Smooth muscle cell (in vitro differentiated cells): ENCODE measurements around the gene UBE3C. TPM values are rescaled to one million over a fixed set of nuclear protein-coding genes. Genes with fewer than 3 reads are reported as not detected.
A peak's percentile ranks its signal among the peaks of the same experiment; 100 is the strongest.
"Not testable (repeated sequence)": the region's sequence is repeated elsewhere in the genome, so short reads cannot be mapped to it uniquely, and the experiment has no call there.

Source experiments
- DNase-seq: peaks from one replicate; lab custom pipeline; 2025; ENCODE audit not compliant: unreplicated experiment; lab: John Stamatoyannopoulos, UW
- H2AFZ ChIP-seq: fragments of 200-600 bp; sonication (generic); 2 replicates; pipeline ENCODE4 v1.6.0; 2016; ENCODE audit warnings: antibody characterized with exemption, low read depth, mild to moderate bottlenecking
- H3F3A ChIP-seq: fragments of 200-600 bp; sonication (generic); 2 replicates; pipeline ENCODE4 v1.6.0; 2017; ENCODE audit warnings: antibody characterized with exemption, low read depth
- H3K27ac ChIP-seq: fragments of 200-600 bp; sonication (generic); 2 replicates; pipeline ENCODE4 v1.5.1; 2016; ENCODE audit warnings: low read depth, mild to moderate bottlenecking
- H3K27me3 ChIP-seq: fragments of 200-600 bp; sonication (generic); 2 replicates; pipeline ENCODE4 v1.6.1; 2016; ENCODE audit warnings: low read depth, mild to moderate bottlenecking
- H3K36me3 ChIP-seq: fragments of 200-600 bp; sonication (generic); 2 replicates; pipeline ENCODE4 v1.5.1; 2016; ENCODE audit warnings: low read depth
- H3K4me1 ChIP-seq: fragments of 200-600 bp; sonication (generic); 2 replicates; pipeline ENCODE4 v1.5.1; 2016; ENCODE audit warnings: low read depth
- H3K4me2 ChIP-seq: fragments of 200-600 bp; sonication (generic); 2 replicates; pipeline ENCODE4 v1.6.0; 2016; ENCODE audit warnings: mild to moderate bottlenecking
- H3K4me3 ChIP-seq: fragments of 200-600 bp; sonication (generic); 2 replicates; pipeline ENCODE4 v1.5.1; 2016; ENCODE audit warnings: mild to moderate bottlenecking
- H3K79me2 ChIP-seq: fragments of 200-600 bp; sonication (generic); 2 replicates; pipeline ENCODE4 v1.6.0; 2016; ENCODE audit warnings: low read depth, mild to moderate bottlenecking
- H3K9ac ChIP-seq: fragments of 200-600 bp; sonication (generic); 2 replicates; pipeline ENCODE4 v1.6.0; 2016; ENCODE audit warnings: low read depth
- H3K9me3 ChIP-seq: fragments of 200-600 bp; sonication (generic); replicated peaks from 2 replicates; pipeline ENCODE4 v1.5.1; 2016; ENCODE audit warnings: low read depth
- H4K20me1 ChIP-seq: fragments of 200-600 bp; sonication (generic); 2 replicates; pipeline ENCODE4 v1.6.0; 2016; ENCODE audit warnings: low read depth
- CTCF ChIP-seq: fragments of 200-600 bp; sonication (generic); IDR thresholded peaks from 2 replicates; pipeline ENCODE4 v1.5.1; 2017; ENCODE audit warnings: borderline replicate concordance, mild to moderate bottlenecking, antibody characterized with exemption; ENCODE audit not compliant: insufficient read depth, poor library complexity, severe bottlenecking
- WGBS: methylation state at CpG from one replicate; pipeline ENCODE4 v1.1.7; 2016; ENCODE audit warnings: low lambda C conversion rate; 5-methylcytosine and 5-hydroxymethylcytosine counted together
- polyA plus RNA-seq: library from polyadenylated mRNA; unstranded; fragments of >200 nt; fragmentation: Nextera tagmentation; extraction: Ambion mirVana; gene quantifications from 2 replicates; pipeline ENCODE4 v1.2.1, GENCODE V29; 2016
- total RNA-seq: library from RNA; depleted of rRNA; stranded (reverse); fragments of >200 nt; gene quantifications from 2 replicates; pipeline ENCODE4 v1.2.3, GENCODE V29; 2014

UBE3C gene
- total and polyA plus RNA-seq, 2 experiments from 2014 or later: 16.3 to 43.1 TPM

DNA sequence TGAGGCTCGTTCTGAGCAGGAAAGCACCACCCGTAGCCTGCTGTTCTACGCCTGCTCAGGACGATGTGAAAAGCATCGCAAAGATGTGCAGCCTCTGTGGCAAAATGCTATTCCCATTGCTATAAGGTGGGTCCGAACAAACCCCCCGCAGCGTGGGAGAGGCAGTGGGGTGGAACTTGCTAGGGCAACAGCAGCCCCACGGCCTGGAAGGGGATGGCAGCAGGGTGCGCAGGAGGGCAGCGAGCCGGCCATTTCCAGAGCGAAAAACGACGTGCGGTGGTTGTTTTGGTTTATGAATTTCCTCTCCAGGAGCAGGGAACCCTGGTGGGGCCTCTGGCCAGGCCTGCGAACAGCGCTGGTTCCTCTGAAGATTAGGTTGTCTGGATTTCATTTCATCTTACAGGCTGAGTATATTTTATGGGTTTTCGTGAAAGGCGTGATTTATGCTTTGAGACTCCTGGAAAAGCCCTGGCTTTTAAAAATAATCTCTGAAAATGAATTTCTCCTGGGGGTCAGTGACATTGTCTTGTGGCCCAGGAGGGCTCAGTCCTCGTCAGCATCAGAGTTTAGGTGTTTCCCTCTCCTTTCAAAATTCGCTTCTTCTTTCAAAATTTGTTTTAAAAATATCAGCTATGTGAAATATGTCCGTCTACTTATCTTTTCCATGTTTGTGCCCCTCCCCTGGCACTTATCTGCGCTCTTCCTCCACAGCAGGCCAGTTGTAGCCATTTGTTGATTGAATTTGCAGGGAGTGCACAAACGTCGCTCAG, 42.3 kb upstream of the UBE3C start:
- H3K27me3 ChIP-seq: no peaks in the 10 kb centered on the region

GRCh38 chr7:157097056-157097329, 41.7 kb upstream of the UBE3C start:
- 69% methylated on average over 10 of the region's 10 CpGs for WGBS
- Histone ChIP-seq H3K4me2 (peak overlapping the region; percentile 11), H4K20me1 (no peaks in the 10 kb centered on the region), H3K4me3 (no peak overlapping the region), H2AFZ (no peak overlapping the region), H3K4me1 (peaks cover 4% of the 10 kb centered on the region), H3K79me2 (no peaks in the 10 kb centered on the region), H3K27me3 (no peaks in the 10 kb centered on the region), H3K9me3 (no peaks in the 10 kb centered on the region), H3F3A (no peaks in the 10 kb centered on the region), H3K9ac (no peak overlapping the region), H3K36me3 (no peaks in the 10 kb centered on the region), H3K27ac (no peak overlapping the region)
- no peak for TF ChIP-seq CTCF
- no peak for DNase-seq

More for the DNA sequence above, 42.3 kb upstream of the UBE3C start:
- Histone ChIP-seq H2AFZ (no peak overlapping the region), H3K27ac (no peak overlapping the region), H3K79me2 (no peaks in the 10 kb centered on the region), H3K9me3 (no peaks in the 10 kb centered on the region), H3F3A (no peaks in the 10 kb centered on the region), H3K4me2 (peak overlapping the region; percentile 11), H3K4me1 (peaks cover 4% of the 10 kb centered on the region), H3K4me3 (no peak overlapping the region), H3K9ac (no peak overlapping the region), H3K36me3 (no peaks in the 10 kb centered on the region), H4K20me1 (no peaks in the 10 kb centered on the region)
- DNase-seq: no peak
- 73% methylated on average over 26 of the region's 26 CpGs for WGBS
- TF ChIP-seq CTCF: no peak

GRCh38 chr7:157097569-157097968, 41.2 kb upstream of the UBE3C start:
- no peak overlapping the region for H3K4me3 ChIP-seq
- H4K20me1 ChIP-seq: no peaks in the 10 kb centered on the region
- no peak for TF ChIP-seq CTCF
- H3K9ac ChIP-seq: no peak overlapping the region
- H3K4me2 ChIP-seq: no peak overlapping the region
- H3K9me3 ChIP-seq: no peaks in the 10 kb centered on the region
- H2AFZ ChIP-seq: no peak overlapping the region
- 81% methylated on average over 6 of the region's 6 CpGs for WGBS
- H3K27ac ChIP-seq: no peak overlapping the region
- H3F3A ChIP-seq: no peaks in the 10 kb centered on the region
- no peak for DNase-seq
- H3K4me1 ChIP-seq: peaks cover 4% of the 10 kb centered on the region
- no peaks in the 10 kb centered on the region for H3K79me2 ChIP-seq
- H3K36me3 ChIP-seq: no peaks in the 10 kb centered on the region
- H3K27me3 ChIP-seq: no peaks in the 10 kb centered on the region

GRCh38 chr7:157100005-157100404, 38.7 kb upstream of the UBE3C start:
- not testable (repeated sequence) for H3K9me3 ChIP-seq, H4K20me1 ChIP-seq, H3K27ac ChIP-seq, H2AFZ ChIP-seq, H3K4me1 ChIP-seq, H3K4me2 ChIP-seq, DNase-seq, H3F3A ChIP-seq, H3K79me2 ChIP-seq, H3K36me3 ChIP-seq, H3K9ac ChIP-seq, H3K27me3 ChIP-seq, H3K4me3 ChIP-seq
- 84% methylated on average over 2 of the region's 3 CpGs for WGBS

DNA sequence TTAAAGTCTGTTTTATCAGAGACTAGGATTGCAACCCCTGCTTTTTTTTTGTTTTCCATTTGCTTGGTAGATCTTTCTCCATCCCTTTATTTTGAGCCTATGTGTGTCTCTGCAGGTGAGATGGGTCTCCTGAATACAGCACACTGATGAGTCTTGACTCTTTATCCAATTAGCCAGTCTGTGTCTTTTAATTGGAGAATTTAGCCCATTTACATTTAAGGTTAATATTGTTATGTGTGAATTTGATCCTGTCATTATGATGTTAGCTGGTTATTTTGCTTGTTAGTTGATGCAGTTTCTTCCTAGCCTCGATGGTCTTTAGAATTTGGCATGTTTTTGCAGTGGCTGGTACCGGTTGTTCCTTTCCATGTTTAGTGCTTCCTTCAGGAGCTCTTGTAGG, 35.1 kb upstream of the UBE3C start:
- H3K4me3 ChIP-seq, H4K20me1 ChIP-seq, H3F3A ChIP-seq, H3K4me1 ChIP-seq, H3K4me2 ChIP-seq, H3K9ac ChIP-seq, DNase-seq, H3K27me3 ChIP-seq, H3K79me2 ChIP-seq, H3K36me3 ChIP-seq, H2AFZ ChIP-seq, H3K9me3 ChIP-seq, H3K27ac ChIP-seq: not testable (repeated sequence)
- WGBS: 74% methylated on average over 2 of the region's 2 CpGs
